GM12878 (cell line): ENCODE results near the gene PDCD10. TPM values are rescaled to one million over a fixed set of nuclear protein-coding genes. Genes with fewer than 3 reads are reported as not detected.

Experiments used
- ATAC-seq: fragments of 200-7000 bp; cut with Tn5 transposase; 3 replicates; pipeline ENCODE4 v1.9.1; 2020; ENCODE audit warnings: mild to moderate bottlenecking, moderate library complexity
- BruUV-seq: library from RNA; stranded (reverse); fragments of 400-500 nt; replicated peaks from 2 replicates; lab custom pipeline; 2021; lab: Mats Ljungman, UMichigan
- CTCF ChIA-PET: fragments of 300-600 bp; sonication (Branson Sonifier 250); formaldehyde crosslinking; extraction: SDS; loops from one replicate; lab custom pipeline; 2021; ENCODE audit warnings: inconsistent platforms; lab: Yijun Ruan, JAX
- POLR2A ChIA-PET: fragments of 350-600 bp; formaldehyde crosslinking; extraction: SDS; loops from one replicate; lab custom pipeline; 2021; ENCODE audit warnings: inconsistent platforms; lab: Charles Lee
- RAD21 ChIA-PET: fragments of 300-600 bp; sonication (Branson Sonifier 250); formaldehyde crosslinking; loops from one replicate; lab custom pipeline; 2023; ENCODE audit warnings: antibody characterized with exemption; ENCODE audit not compliant: unreplicated experiment; lab: Charles Lee
- SMC1A ChIA-PET: fragments of 300-600 bp; sonication (Branson Sonifier 250); formaldehyde crosslinking; loops from one replicate; lab custom pipeline; 2023; ENCODE audit not compliant: unreplicated experiment, uncharacterized antibody; lab: Charles Lee
- DNase-seq: peaks from one replicate; pipeline ENCODE4 v3.0.0-alpha.2; 2011; ENCODE audit warnings: low read depth, low spot score
- FAIRE-seq: peaks from 3 replicates; lab custom pipeline; 2011; peaks lifted over from hg19 to GRCh38; lab: Jason Lieb, UNC
- H2AFZ ChIP-seq: 2 replicates; pipeline ENCODE4 v1.6.0; 2011; ENCODE audit warnings: low read depth, low read length, control low read depth; ENCODE audit not compliant: control insufficient read depth
- H3K27ac ChIP-seq: 2 replicates; pipeline ENCODE4 v1.5.1; 2011; ENCODE audit warnings: control low read depth; ENCODE audit not compliant: control insufficient read depth, insufficient read depth
- H3K27me3 ChIP-seq, 2 experiments: replicated peaks in 1 of 2; 2 replicates each; pipeline versions ENCODE4 v1.6.0 to v1.6.1; 2011; ENCODE audit warnings: low read length in 1 of 2; ENCODE audit not compliant: control insufficient read depth in 2 of 2, insufficient read depth in 2 of 2
- H3K36me3 ChIP-seq, 2 experiments: 2 replicates each; pipeline ENCODE4 v1.5.1; 2011; ENCODE audit warnings: low read length in 1 of 2; ENCODE audit not compliant: control insufficient read depth in 2 of 2, insufficient read depth in 2 of 2
- H3K4me1 ChIP-seq: 2 replicates; pipeline ENCODE4 v1.6.1; 2011; ENCODE audit warnings: mild to moderate bottlenecking, low read length, moderate library complexity, mixed read lengths; ENCODE audit not compliant: control insufficient read depth, insufficient read depth
- H3K4me2 ChIP-seq: 2 replicates; pipeline ENCODE4 v1.6.0; 2011; ENCODE audit warnings: control low read depth; ENCODE audit not compliant: control insufficient read depth, insufficient read depth
- H3K4me3 ChIP-seq: fragments of 200-600 bp; sonication (generic); 2 replicates; pipeline ENCODE4 v1.5.1; 2016
- H3K79me2 ChIP-seq: 2 replicates; pipeline ENCODE4 v1.6.0; 2011; ENCODE audit warnings: low read length; ENCODE audit not compliant: control insufficient read depth, insufficient read depth
- H3K9ac ChIP-seq: 2 replicates; pipeline ENCODE4 v1.8.0; 2011; ENCODE audit warnings: low read length, control low read depth, mixed read lengths; ENCODE audit not compliant: control insufficient read depth, insufficient read depth
- H3K9me3 ChIP-seq: replicated peaks from 3 replicates; pipeline ENCODE4 v1.5.1; 2011; ENCODE audit warnings: mild to moderate bottlenecking, low read length; ENCODE audit not compliant: control insufficient read depth, insufficient read depth
- H4K20me1 ChIP-seq: 2 replicates; pipeline ENCODE4 v1.6.0; 2011; ENCODE audit not compliant: control insufficient read depth, insufficient read depth
- CBFB ChIP-seq: IDR thresholded peaks from 2 replicates; pipeline ENCODE4 v1.6.1; 2016; ENCODE audit warnings: antibody characterized with exemption, low read depth
- IKZF1 ChIP-seq: fragments of 450-650 bp; conservative IDR thresholded peaks from 2 replicates; pipeline ENCODE4 v1.6.1; 2017; ENCODE audit warnings: antibody characterized with exemption, mild to moderate bottlenecking
- LARP7 ChIP-seq: fragments of 450-650 bp; IDR thresholded peaks from 2 replicates; pipeline ENCODE4 v1.6.1; 2017; ENCODE audit warnings: mild to moderate bottlenecking
- RAD21 ChIP-seq: IDR thresholded peaks from 2 replicates; pipeline ENCODE4 v1.6.1; 2011; ENCODE audit warnings: mild to moderate bottlenecking, low read depth, low read length, moderate library complexity; ENCODE audit not compliant: insufficient read depth
- SMC3 ChIP-seq: IDR thresholded peaks from 2 replicates; pipeline ENCODE4 v1.6.1; 2011; ENCODE audit warnings: low read length, improper control_type of control experiment, borderline replicate concordance
- ZBED1 ChIP-seq: IDR thresholded peaks from 2 replicates; pipeline ENCODE4 v1.6.1; 2016; ENCODE audit warnings: borderline replicate concordance
- ZBTB33 ChIP-seq: fragments of 450-650 bp; IDR thresholded peaks from 2 replicates; pipeline ENCODE4 v1.6.1; 2017; ENCODE audit warnings: mild to moderate bottlenecking
- WGBS: methylation state at CpG from one replicate; pipeline ENCODE4 v1.1.6; 2016; ENCODE audit warnings: low lambda C conversion rate; ENCODE audit not compliant: insufficient replicate concordance, insufficient coverage; ENCODE audit errors: missing lambda C conversion rate; 5-methylcytosine and 5-hydroxymethylcytosine counted together
- in situ Hi-C: fragments of 300-500 bp; cut with MboI; formaldehyde crosslinking; loops from 9 replicates; pipeline ENCODE4 v1.14.3; 2018; ENCODE audit warnings: mixed read lengths
- intact Hi-C: fragments of 100-400 bp; cut with micrococcal nuclease; formaldehyde crosslinking; loops from one replicate; pipeline ENCODE4 v1.14.2; 2022; ENCODE audit not compliant: unreplicated experiment
- polyA plus RNA-seq, 11 experiments: library from polyadenylated mRNA; depleted of rRNA in 4 of 11; unstranded in 6 of 11; stranded (reverse) in 5 of 11; fragments of >200 nt; fragmentation: Nextera tagmentation in 4 of 11; fragmentation: Illumina TruSeq in 1 of 11; extraction: Ambion mirVana in 4 of 11; extraction: Trizol in 1 of 11; gene quantifications; 1 replicate in 1 of 11; 2 replicates in 10 of 11; pipeline versions ENCODE4 v1.2.1 to v1.2.3, GENCODE V29; 2011 to 2016; ENCODE audit warnings: inconsistent platforms in 2 of 11, missing spikeins in 2 of 11, low read depth in 1 of 11
- total RNA-seq, 4 experiments: library from RNA; depleted of rRNA in 3 of 4; stranded (reverse); fragments of >200 nt in 3 of 4; fragmentation: Illumina TruSeq in 1 of 4; extraction: Trizol in 1 of 4; gene quantifications; 2 replicates each; pipeline versions ENCODE4 v1.2.1 to v1.2.3, GENCODE V29; 2013 to 2021
- TF ChIP-seq, protein P1 (sequence below): fragments of 450-650 bp; IDR thresholded peaks from 2 replicates; pipeline ENCODE4 v1.6.1; 2016; ENCODE audit warnings: mild to moderate bottlenecking, moderate library complexity, borderline replicate concordance
- TF ChIP-seq, protein P2 (sequence below), 3 experiments: IDR thresholded peaks in 2 of 3; conservative IDR thresholded peaks in 1 of 3; 2 replicates each; pipeline ENCODE4 v1.5.1; 2011; ENCODE audit warnings: low read depth in 3 of 3, low read length in 3 of 3, mild to moderate bottlenecking in 3 of 3, control low read depth in 2 of 3, moderate library complexity in 2 of 3, inconsistent platforms in 1 of 3, mixed read lengths in 1 of 3; ENCODE audit not compliant: control insufficient read depth in 2 of 3, insufficient read depth in 1 of 3; ENCODE audit errors: extremely low read depth in 1 of 3

The PDCD10 gene
- total and polyA plus RNA-seq, 10 of the 15 experiments (the other 5 are each of a cell fraction or from before 2014, with no cell fraction given): 64.1 to 247 (median 125) TPM

GRCh38 chr3:167742338-167742737 lies 7.6 kb upstream of the PDCD10 start (continued):
- TF ChIP-seq, protein P1, sequence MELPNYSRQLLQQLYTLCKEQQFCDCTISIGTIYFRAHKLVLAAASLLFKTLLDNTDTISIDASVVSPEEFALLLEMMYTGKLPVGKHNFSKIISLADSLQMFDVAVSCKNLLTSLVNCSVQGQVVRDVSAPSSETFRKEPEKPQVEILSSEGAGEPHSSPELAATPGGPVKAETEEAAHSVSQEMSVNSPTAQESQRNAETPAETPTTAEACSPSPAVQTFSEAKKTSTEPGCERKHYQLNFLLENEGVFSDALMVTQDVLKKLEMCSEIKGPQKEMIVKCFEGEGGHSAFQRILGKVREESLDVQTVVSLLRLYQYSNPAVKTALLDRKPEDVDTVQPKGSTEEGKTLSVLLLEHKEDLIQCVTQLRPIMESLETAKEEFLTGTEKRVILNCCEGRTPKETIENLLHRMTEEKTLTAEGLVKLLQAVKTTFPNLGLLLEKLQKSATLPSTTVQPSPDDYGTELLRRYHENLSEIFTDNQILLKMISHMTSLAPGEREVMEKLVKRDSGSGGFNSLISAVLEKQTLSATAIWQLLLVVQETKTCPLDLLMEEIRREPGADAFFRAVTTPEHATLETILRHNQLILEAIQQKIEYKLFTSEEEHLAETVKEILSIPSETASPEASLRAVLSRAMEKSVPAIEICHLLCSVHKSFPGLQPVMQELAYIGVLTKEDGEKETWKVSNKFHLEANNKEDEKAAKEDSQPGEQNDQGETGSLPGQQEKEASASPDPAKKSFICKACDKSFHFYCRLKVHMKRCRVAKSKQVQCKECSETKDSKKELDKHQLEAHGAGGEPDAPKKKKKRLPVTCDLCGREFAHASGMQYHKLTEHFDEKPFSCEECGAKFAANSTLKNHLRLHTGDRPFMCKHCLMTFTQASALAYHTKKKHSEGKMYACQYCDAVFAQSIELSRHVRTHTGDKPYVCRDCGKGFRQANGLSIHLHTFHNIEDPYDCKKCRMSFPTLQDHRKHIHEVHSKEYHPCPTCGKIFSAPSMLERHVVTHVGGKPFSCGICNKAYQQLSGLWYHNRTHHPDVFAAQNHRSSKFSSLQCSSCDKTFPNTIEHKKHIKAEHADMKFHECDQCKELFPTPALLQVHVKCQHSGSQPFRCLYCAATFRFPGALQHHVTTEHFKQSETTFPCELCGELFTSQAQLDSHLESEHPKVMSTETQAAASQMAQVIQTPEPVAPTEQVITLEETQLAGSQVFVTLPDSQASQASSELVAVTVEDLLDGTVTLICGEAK: no peak
- no peak for TF ChIP-seq IKZF1
- no peak for TF ChIP-seq ZBED1

DNA sequence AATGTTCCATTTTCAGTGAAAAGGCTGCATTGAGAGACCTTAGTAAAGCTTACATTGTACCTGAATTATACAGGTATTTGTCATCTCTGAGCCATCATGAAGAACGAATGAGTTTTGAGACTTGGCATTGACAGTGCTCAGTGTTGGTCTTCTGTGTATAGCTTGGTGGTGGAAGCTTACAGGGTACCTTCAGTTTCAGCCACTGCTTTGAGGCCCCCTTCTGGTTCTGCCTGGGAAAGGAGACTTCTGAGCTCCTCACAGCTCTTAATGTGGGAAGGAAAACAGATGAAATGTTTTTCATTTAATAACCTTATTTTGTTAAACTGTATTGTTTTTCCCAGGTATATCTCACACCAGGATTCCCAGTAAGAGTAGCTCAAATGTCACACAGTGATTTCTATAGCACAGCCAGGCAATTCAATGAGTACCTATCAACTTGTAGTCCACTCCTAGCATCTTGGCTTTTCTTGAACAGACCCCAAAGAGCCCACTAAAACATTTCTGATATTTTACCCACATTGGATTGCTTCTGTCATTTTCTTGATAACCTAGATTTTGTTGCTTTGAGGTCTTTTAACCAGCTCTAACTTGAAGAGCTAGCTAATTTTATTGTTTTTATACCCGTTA lies 6.4 kb upstream of the PDCD10 start:
- H4K20me1 ChIP-seq: no peaks in the 10 kb centered on the region
- FAIRE-seq (peak; percentile 89), DNase-seq (no peak)
- H3K27me3 ChIP-seq: no peaks in the 10 kb centered on the region
- WGBS: 48% methylated on average over 2 of the region's 2 CpGs
- no peaks in the 10 kb centered on the region; the same call in 1 of the 2 replicates for H3K79me2 ChIP-seq
- intact Hi-C loops: no loop called here
- peak; percentile 51; the same call in 1 of the 2 replicates for TF ChIP-seq SMC3
- TF ChIP-seq CBFB: no peak
- no peak for TF ChIP-seq ZBTB33
- TF ChIP-seq, protein P2, sequence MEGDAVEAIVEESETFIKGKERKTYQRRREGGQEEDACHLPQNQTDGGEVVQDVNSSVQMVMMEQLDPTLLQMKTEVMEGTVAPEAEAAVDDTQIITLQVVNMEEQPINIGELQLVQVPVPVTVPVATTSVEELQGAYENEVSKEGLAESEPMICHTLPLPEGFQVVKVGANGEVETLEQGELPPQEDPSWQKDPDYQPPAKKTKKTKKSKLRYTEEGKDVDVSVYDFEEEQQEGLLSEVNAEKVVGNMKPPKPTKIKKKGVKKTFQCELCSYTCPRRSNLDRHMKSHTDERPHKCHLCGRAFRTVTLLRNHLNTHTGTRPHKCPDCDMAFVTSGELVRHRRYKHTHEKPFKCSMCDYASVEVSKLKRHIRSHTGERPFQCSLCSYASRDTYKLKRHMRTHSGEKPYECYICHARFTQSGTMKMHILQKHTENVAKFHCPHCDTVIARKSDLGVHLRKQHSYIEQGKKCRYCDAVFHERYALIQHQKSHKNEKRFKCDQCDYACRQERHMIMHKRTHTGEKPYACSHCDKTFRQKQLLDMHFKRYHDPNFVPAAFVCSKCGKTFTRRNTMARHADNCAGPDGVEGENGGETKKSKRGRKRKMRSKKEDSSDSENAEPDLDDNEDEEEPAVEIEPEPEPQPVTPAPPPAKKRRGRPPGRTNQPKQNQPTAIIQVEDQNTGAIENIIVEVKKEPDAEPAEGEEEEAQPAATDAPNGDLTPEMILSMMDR (IDR thresholded peaks at IDR 0.05 in 2 of 3, conservative IDR thresholded peaks at IDR 0.05 in 1 of 3; ENCODE audit: control insufficient read depth in 2 of 3, extremely low read depth in 1 of 3, insufficient read depth in 1 of 3, low read depth in 3 of 3, low read length in 3 of 3): peak; percentile 60 to 71 (median 69)
- peak; percentile 65 for TF ChIP-seq RAD21
- no peak for TF ChIP-seq LARP7
- TF ChIP-seq, all 136 proteins: peak for 3
- no TSS peak for BruUV-seq
- in situ Hi-C loops: no loop called here
- no peaks in the 10 kb centered on the region for H3K4me1 ChIP-seq
- ChIA-PET SMC1A (interaction anchor here (0.6 to 3.1 kb wide), 23 partner anchors 9 to 903 kb away, joined by 3 to 24 read pairs (median 4); partner anchors contain the start of gene ZBBX), CTCF (interaction anchor here (0.7 to 3.5 kb wide), 30 partner anchors 9 to 362 kb away, joined by 3 to 42 read pairs (median 4); partner anchors contain the start of gene ZBBX), POLR2A (interaction anchor here (0.9 kb wide), 1 partner anchor 17 kb away, joined by 3 read pairs; no protein-coding TSS in a partner anchor), RAD21 (interaction anchor here (0.6 to 2.7 kb wide), 16 partner anchors 9 to 361 kb away, joined by 3 to 25 read pairs (median 6); partner anchors contain the start of gene ZBBX)
- peak; percentile 97 for ATAC-seq
- H3K9me3 ChIP-seq: no peaks in the 10 kb centered on the region; the same call in 2 of the 3 replicates
- H3K4me3 ChIP-seq: no peak overlapping the region
- H2AFZ ChIP-seq: peak overlapping the region; percentile 39; the same call in 1 of the 2 replicates
- no peak overlapping the region for H3K27ac ChIP-seq
- no peaks in the 10 kb centered on the region for H3K36me3 ChIP-seq
- H3K9ac ChIP-seq: no peak overlapping the region
- no peak overlapping the region for H3K4me2 ChIP-seq
